NK-92 (cell line): ENCODE data around the gene VPS8.
"Not testable (repeated sequence)": the region's sequence is repeated elsewhere in the genome, so short reads cannot be mapped to it uniquely, and the experiment has no call there.

Experiments used
- DNase-seq: peaks from one replicate; lab custom pipeline; 2025; ENCODE audit not compliant: unreplicated experiment; lab: John Stamatoyannopoulos, UW

Gene VPS8

DNA sequence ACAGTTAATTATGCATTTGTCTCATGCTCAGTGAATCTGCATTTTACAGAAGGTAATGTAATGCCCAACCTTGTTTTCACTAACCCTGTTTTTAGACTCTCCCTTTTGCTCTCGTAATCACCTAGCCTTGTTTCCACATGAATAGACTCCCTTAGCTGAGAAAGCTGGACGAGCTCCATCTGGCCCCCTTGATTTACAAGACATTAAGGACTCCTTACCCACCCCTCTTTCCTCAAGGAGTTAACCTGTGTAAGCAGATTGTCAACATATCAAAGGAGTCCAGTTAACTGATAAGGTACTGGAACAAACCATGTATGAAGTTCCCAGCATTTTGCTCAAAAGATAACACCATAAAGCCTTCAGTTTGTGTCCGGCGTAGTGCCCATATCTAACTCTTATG lies 99.6 kb downstream of the VPS8 start:
- no peak for DNase-seq

DNA sequence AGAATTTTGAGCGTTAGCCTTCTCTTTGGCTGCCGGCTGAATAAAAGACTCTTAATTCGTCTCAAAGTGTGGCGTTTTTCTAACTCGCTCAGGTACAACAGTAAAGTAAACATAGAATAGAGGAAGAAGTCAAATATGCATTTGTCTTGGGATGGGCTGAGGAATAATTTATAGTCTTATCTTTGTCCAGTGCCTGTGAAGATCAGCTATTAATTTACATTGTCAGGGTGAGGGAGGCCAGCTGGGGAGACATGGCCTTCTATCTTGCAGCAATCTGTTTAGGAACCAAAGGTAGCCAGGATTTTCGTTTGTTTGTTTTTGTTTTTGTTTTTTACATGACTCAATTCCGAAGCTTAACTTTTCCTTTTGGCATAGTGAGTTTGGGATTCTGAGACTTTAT lies 100.2 kb downstream of the VPS8 start:
- no peak for DNase-seq

DNA sequence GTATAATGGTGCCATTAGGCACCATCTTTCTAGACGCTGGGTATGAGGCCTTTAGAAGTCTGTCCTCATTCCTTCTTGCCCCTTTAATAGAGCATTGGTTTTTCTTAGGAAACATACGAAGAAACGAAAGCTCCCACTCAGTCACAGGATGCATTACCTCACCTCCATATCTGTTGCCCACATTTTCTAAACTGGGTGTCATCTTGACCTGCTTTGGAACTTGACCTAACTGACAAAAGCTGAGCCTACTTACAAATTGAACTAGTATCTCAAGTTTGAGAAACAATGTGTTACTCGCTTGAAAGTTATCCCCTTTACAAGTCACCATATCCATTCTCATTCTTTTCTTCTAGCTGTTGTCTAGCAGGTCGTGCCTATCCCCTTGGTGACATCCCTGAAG lies 102.7 kb downstream of the VPS8 start:
- no peak for DNase-seq

DNA sequence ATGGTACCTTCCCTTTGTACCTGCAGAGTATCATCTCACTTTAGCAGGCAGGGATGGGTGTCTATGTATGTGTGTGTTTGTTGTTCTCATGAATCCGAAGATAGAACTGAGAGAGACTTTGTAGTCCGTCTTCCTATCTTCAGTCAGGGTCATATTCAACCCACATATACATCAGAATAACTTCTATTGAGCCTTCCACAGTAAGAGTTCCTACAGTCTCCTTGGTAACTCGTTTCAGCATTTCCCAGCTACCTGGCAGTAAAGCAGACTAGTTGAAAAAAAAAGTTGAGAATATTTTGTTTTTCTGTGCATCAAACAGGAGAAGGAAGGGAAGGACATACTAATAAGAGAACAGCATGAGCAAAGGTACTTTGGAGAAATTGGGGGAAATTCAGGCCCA lies 106.8 kb downstream of the VPS8 start:
- no peak for DNase-seq

DNA sequence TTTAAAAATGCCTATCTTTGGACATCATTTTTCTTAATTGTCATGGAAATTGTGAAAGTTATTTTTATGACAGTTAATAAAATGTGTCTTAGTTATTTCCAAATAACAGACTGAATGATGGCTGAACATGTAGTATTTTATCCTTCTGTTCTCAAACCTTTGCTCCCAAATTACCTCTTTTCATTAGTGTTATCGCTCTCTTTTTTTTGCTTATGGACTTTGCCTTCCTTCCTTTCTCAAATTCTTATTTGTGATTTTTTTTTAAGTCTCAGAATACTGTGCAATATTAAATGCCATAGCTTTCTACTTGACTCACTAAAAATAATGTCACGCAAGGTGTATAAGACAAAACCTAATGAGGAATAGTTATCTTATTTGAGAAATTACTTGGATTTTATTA lies 107.7 kb downstream of the VPS8 start:
- DNase-seq: no peak

DNA sequence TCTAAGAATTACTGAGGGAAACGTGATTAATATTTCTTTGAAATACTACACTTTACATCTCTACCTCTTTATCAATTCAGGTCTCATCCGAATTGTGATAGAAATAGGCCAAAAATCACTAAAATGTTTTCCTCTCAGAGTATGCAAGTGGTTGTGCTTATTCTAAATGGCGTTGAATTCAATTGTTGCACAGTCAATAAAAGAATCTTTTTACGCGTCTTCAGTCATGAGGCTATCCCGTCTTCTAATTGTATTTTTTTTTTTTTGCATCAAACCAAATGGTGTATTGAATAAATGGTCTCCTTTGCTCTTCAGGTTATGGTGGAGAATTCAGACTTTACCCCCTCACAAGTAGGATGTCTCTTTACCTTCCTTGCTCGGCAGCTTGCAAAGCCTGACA lies 112.6 kb downstream of the VPS8 start:
- no peak for DNase-seq

DNA sequence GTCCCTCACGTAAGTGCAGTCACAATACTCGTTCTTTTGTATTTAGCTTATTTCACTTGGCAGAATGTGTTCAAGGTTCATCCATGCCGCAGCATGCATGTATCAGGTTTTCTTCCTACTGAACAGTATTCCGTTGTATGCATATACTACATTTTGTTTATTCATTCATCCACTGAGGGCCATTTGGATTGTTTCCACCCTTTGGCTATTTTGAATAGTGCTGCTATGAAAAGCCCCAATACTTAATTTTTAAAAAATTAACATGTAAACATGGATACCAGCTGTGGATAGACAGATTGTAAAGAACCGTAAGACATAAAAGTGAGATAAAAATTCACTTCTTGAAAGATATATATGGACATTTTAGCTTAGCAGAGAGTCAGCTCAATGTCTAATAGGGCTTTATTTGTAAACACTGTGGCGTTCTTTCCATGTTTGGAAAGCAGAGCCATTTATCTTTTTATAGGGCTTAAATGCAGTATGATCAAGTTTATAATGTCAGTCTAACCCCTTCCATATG lies 115.9 kb downstream of the VPS8 start:
- no peak for DNase-seq

DNA sequence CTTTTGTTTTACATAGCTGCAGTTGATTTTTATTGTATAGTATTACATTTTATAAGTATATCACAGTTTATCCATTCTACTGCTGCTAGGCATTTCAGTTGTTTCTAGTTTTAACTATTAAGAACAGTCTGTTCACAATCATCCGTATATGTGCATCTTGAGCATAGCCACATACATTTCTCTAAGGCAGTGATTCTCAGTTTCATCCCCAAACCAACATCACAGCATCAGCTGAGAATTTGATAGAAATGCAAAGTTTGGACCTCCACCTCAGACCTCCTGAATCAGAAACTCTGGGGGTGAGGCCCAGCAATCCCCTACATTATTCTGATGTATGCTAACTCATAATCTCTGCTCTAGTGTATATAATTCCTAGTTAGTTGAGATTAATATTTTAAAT lies 120.8 kb downstream of the VPS8 start:
- DNase-seq: no peak

DNA sequence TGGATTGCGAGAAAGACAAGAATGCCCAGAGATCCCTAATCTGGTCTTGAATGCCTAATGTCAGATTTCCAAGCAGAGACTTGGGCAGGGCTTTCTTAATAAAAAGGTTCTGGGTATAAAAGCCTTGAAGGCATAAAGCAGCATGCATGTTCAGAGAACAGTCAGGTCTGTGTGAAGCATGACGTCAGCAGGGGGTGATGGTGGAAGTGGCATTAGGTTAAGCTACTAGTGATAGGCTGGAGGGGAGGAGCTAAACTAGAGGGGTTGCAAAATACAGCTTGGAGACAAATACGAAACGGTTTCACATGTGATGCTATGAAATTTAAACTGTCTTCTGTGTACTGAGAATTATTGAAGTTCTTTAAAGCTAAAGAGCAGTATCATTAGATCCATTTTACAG lies 125.6 kb downstream of the VPS8 start:
- DNase-seq: no peak

DNA sequence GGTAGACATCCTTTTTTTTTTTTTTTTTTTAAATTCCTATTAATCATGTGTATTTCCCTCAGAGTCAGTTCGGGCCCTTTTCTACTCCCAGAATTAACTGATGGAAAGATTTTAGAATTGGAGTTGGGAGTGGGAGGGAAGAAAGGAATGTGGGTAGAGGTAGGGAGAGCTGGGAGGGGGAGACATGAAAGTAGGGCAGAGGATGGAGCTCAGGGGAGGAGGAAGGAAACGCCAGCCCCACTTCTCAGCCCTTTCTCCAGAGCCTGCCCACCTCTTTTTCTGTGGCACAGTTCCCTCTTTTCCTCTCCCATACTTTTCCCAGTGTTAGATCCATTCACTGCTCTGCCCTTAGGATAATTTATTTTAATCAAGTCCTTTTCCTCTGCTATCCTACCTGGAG lies 129.4 kb downstream of the VPS8 start:
- DNase-seq: no peak

DNA sequence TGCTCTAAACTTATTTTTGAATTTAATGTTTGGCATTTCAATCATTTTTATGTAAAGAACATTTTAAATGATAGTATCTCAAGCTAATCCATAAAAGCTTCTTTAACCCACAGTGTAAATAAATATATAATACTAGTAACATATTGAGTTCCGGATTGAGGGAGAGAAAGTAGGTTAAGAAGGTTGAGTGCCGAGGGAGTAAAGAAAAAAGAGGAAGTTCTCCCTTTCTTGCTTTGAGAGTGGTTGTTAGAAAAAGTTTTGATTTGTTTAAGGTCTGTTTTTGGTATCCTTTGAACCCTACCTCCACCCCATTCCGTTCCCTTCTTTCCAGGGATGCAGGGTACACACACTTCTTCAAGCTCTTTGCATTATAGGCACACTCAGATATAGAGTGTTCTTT lies 130.8 kb downstream of the VPS8 start:
- DNase-seq: no peak

DNA sequence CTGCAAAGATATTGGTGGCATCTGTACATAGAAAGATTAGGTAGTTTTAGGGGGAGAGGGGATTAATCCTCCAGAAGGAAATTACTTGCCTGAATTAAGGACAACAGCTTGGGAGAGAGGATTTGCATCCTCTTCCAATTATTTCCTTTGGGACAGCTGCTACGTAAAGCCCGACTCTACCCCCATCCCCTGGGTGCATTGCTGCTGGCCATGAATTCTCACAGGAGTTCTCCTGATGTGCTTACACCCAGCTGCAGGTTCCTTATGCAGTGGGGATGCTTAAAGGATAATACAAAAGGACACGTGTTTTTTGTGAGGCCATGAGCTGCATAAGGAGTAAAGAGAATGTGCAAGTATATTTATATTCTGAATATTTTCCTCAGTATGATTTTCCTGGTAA lies 132.3 kb downstream of the VPS8 start:
- DNase-seq: no peak

DNA sequence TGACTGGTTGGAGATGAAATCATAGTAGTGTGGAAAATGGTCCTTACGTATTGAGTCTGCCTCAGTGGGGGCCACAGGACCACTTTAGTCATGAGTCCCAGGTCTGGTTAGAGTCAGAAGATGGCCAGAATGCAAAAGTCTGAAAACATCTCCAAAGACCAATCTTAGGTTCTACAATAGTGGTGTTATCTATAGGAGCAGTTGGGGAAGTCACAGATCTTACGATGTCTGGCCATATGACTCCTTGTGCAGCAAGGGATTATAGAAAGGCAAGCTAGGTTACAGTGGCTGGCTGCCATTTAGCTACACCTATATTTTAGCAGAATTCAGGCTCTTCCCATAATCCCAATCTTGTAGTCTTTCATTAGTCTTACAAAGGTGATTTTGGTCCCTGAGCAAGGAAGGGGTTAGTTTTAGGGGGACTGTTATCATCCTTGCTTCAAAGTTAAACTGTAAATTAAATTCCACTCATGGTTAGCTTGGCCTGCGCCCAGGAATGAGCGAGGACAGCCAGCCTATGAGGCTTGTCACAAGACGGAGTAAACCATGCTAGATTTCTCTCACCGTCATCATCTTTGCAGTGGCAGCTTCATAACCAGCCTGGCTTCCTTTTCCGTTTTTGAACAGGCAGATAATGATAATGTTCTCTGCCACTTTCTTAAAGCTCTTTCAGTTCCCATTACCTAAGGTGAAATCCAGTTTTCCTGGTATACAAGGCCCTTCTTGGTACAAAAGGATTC lies 134.1 kb downstream of the VPS8 start:
- DNase-seq: no peak

DNA sequence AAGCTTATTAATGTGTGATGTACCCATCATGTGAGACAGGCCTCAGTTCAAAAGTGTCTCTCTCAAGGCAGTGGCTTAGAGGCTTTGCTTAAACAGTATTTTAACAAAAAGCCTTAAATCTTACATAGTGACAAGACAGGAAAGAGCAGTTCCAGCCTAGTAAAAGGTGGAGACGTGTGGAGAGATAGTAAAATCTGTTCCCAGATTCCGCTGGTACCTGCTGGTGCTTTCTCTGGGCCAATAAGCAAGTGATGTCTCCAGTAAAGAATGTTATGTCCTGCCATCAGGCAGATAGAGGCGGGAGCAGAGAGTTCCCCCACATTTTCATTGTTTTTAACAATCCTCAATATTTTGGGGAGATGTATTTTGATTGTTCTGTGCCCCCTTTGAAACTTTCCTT lies 135.0 kb downstream of the VPS8 start:
- DNase-seq: no peak

DNA sequence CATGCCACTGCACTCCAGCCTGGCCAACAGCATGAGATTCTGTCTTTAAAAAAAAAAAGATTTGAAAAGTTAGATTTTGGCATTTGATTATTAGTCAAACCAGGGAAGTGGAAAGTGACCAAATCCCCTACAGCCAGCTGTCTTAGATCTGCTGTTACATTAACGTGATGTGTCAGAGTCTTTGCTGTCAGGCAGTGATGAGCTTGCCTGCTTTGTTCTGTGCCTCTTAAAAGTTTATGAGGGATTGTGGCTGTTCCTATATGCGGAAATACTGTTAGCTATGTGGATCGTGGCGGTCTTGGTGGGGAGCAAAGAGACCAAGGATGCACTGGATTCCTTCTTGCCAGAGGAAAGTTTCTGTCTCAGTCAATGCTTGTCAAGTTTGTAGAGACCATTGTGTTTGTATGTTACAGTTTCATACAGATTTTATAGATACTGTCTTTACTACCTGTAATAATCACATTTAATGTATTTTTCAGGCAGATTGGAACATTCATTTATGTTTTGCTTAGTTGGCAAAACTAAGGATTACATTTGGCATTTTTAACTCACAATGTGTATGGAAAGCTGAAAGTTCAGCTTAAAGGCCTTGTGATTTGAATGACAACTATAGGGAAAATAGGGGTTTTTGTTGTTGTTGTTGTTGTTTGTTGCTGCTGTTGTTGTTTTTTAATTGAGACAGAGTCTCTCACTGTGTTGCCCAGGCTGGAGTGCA lies 137.4 kb downstream of the VPS8 start:
- DNase-seq: no peak

DNA sequence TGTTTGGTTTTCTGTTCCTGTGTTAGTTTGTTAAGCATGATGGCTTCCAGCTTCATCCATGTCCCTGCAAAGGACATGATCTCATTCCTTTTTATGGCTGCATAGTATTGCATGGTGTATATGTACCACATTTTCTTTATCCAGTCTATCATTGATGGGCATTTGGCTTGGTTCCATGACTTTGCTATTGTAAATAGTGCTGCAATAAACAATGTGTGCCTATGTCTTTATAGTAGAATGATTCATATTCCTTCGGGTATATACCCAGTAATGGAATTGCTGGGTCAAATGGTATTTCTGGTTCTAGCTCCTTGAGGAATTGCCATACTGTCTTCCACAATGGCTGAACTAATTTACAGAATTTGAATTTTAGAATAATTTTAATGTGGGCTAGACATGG lies 138.8 kb downstream of the VPS8 start:
- DNase-seq: not testable (repeated sequence)

DNA sequence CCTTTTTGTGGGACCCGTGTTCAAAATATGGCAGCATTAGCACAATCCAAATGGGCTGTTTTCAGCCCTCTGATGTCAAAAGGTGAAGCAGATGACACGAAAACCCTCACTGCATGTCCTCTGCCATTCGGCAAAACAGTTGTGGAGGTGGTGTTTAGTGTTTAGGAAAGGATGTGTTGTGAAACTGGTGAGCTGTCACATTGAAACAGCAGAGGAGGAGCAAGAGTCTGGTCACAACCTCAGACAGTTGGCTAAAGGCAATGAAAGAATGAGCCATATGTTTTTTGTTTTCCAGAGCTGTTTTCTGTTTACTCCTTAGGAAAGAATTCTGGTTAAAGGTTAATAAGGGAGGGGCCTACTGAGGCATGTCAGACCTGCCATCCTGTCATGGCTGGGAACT lies 140.7 kb downstream of the VPS8 start:
- DNase-seq: no peak

DNA sequence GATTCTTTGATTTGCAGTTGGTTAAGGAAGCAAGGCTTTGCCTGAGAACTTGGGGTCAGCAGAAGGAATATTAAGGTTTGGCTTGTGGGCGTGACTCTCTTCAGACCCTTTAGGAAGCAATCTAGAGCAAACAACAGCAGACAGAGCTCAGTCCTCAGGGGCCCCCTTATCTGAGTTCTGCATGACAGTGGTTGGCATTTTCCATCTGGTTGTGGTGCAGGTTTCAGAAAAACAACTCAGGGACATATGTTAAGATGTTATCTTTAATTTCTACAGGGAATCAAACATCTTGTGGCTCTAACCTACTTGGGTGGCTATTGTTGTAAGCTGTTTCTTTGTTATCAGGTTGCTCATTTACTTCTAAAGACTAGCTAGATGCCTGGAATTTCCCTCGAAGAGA lies 141.4 kb downstream of the VPS8 start:
- DNase-seq: no peak

DNA sequence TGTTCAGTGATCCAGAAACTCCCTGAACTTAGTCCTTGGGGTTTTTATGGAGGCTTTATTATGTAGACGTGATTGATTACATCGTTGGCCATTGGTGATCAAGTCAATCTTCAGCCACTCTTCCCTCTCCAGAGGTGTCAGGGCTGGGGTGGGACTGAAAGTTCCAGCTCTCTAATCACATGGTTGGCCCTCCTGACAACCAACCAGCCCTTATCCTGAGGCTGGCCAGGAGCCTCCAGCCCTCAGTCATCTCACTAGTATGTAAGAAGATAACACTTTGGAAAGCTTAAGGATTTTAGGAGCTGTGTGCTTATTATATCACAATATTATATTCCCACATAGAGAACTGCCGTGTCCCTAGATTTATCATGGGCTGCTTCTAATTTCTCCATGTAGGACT lies 142.3 kb downstream of the VPS8 start:
- DNase-seq: no peak

DNA sequence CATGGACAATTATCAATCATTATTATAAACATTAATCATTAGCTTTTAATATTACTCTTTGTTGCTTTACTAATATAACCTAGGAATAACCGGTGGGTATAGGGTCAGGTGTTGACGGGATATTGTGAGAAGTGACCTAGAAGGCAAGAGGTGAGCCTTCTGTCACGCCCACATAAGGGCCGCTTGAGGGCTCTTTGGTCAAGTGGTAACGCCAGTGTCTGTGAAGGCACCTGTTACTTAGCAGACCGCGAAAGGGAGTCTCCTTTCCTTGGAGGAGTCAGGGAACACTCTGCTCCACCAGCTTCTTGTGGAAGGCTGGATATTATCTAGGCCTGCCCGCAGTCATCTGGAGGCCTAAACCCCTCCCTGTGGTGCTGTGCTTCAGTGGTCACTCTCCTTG lies 142.9 kb downstream of the VPS8 start:
- not testable (repeated sequence) for DNase-seq

DNA sequence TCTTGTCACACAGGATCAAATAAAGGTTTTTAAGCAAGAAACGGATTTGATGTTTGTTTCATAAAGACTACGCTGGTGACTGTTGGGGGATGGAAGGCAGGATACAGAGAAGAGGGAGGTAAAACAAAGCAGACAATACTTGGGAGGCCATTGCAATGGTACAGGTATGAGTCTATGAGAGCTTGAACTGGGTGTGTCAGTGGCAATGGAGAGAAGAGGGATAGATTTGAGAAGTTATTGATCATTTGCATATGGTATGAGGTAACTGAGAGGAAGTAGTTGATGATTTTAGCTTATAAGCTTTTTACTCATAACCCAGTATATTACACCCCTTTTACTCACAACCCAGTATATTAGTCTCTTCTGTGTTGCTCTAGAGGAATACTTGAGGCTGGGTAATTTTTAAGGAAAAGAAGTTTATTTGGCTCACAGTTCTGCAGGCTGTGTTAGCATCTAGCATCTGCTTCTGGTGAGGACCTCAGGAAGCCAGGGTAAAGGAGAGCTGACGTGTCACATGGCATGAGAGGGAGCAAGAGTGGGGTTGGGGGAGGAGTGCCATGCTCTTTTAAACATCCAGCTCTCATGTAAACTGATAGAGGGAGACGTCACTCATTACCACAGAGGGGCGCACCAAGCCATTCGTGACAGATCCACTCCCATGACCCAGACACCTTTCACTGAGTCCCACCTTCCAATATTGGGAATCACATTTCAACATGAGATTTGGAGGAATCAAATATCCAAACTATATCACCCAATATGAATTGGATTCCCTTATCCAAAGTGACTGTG lies 153.9 kb downstream of the VPS8 start:
- no peak for DNase-seq

DNA sequence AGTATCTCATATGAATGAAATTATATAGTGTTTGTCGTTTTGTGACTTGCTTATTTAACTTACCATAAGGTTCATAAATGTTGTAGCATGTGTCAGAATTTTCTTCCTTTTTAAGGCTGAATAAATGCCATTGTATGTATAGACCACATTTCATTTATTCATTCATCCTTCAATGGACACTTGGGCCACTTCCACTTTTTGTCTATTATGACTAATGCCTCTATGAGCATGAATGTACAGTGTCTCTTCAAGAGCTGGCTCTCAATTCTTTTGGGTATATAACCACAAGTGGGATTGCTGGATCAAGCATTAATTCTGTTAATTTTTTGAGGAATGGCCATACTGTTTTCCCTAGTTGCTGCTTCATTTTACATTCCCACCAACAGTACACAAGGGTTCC lies 156.1 kb downstream of the VPS8 start:
- DNase-seq: no peak
